ENCODE results near the gene C2orf42. TPM values are rescaled to one million over a fixed set of nuclear protein-coding genes. Genes with fewer than 3 reads are reported as not detected.

Gene C2orf42
- total RNA-seq, 1 experiment from 2014 or later: 28.5 TPM

Other genes with a start within 250 kb of the C2orf42 start
- gene ASPRV1, start 229.4 kb downstream of the C2orf42 start, total RNA-seq (2022): 0.20 and 0.23 TPM in 2 replicates
- gene PCBP1, start 103.5 kb downstream of the C2orf42 start, total RNA-seq (2022): 259 and 277 TPM in 2 replicates
- gene TIA1, start 57.6 kb upstream of the C2orf42 start, total RNA-seq (2022): 75.7 and 83.9 TPM in 2 replicates
- 17.4 and 24.8 TPM in 2 replicates for gene PCYOX1, start 67.1 kb upstream of the C2orf42 start, total RNA-seq (2022)
- gene SNRPG, start 102.7 kb upstream of the C2orf42 start, total RNA-seq (2022): 266 and 327 TPM in 2 replicates
- gene FAM136A, start 111.0 kb upstream of the C2orf42 start, total RNA-seq (2022): 38.8 and 43.8 TPM in 2 replicates